A673 (cell line): ENCODE results near the gene HNRNPK.

Source experiments
- CTCF ChIP-seq: fragments of 300-800, 200-600 bp; sonication (generic); conservative IDR thresholded peaks from 2 replicates; pipeline ENCODE4 v1.5.1; 2017; ENCODE audit warnings: low read depth, mild to moderate bottlenecking, antibody characterized with exemption, low read length, moderate library complexity, mixed read lengths
- EZH2 ChIP-seq: fragments of 200-600 bp; sonication (generic); IDR thresholded peaks from 2 replicates; pipeline ENCODE4 v1.6.1; 2017; ENCODE audit warnings: borderline replicate concordance, low read depth, mild to moderate bottlenecking, mixed read lengths, antibody characterized with exemption, low read length; ENCODE audit not compliant: poor library complexity, severe bottlenecking

GRCh38 chr9:83959061-83959460 is 21.0 kb downstream of the HNRNPK start:
- TF ChIP-seq CTCF, result no peak
- TF ChIP-seq EZH2, result no peak
